ENCODE measurements around the gene ARL15. TPM values are rescaled to one million over a fixed set of nuclear protein-coding genes. Genes with fewer than 3 reads are reported as not detected.

The ARL15 gene
- total RNA-seq, 4 donors from 2014 or later, result 8.5 to 19.1 (median 12.0) TPM

DNA sequence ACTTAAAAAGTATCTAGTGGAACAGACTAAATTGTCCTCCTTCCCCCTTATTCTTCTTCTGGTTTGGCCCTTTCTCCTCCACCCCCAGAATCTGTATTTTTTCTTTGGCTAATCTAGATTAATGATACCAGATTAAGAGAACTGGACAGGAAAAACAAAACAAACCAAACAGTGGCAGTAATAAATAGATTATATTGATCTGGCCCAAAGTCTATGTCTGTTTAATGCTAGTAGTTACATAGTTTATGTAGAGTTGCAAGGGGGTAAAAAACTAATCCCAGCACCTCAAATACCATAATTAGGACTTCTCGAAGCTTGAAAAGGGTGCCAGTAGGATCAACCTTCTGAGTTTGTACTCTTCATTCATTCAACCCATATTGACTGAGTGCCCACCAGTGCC, 104.5 kb downstream of the ARL15 start:
- Histone ChIP-seq H3K9me3 (no peaks in the 10 kb centered on the region), H3K4me3 (no peak overlapping the region), H3K36me3 (no peaks in the 10 kb centered on the region), H3K27ac (no peak overlapping the region), H3K27me3 (no peaks in the 10 kb centered on the region), H3K4me1 (no peaks in the 10 kb centered on the region)
- DNase-seq, result no peak
- intact Hi-C loops (cut with DNase I), result no loop called here
- no peak for TF ChIP-seq POLR2A (IDR thresholded peaks at IDR 0.05)
- TF ChIP-seq, protein P1, sequence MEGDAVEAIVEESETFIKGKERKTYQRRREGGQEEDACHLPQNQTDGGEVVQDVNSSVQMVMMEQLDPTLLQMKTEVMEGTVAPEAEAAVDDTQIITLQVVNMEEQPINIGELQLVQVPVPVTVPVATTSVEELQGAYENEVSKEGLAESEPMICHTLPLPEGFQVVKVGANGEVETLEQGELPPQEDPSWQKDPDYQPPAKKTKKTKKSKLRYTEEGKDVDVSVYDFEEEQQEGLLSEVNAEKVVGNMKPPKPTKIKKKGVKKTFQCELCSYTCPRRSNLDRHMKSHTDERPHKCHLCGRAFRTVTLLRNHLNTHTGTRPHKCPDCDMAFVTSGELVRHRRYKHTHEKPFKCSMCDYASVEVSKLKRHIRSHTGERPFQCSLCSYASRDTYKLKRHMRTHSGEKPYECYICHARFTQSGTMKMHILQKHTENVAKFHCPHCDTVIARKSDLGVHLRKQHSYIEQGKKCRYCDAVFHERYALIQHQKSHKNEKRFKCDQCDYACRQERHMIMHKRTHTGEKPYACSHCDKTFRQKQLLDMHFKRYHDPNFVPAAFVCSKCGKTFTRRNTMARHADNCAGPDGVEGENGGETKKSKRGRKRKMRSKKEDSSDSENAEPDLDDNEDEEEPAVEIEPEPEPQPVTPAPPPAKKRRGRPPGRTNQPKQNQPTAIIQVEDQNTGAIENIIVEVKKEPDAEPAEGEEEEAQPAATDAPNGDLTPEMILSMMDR (IDR thresholded peaks at IDR 0.05), result no peak
- 82 to 100% methylated on average over 1 of the region's 1 CpG for WGBS, 2 donors

DNA sequence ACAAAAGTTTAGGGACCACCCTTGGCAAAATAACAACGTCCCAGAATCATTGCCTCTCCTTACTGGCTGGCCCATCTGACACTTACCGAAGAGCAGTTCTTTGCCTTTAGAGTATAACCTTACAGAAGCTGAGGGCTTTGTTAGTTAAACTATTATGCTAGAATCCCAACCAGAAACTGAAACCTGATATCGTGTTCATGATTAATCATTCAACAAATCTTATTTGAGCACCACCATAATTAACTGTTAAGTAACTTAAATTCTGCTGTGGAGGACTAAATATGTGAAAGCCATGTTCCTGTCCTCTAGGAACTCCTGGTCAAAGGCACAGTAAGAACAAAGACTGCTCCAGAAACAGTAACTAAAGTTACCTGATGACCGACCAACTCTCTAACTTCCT, 104.9 kb downstream of the ARL15 start:
- no peak for DNase-seq
- Histone ChIP-seq H3K27ac (no peak overlapping the region), H3K36me3 (no peaks in the 10 kb centered on the region), H3K27me3 (no peaks in the 10 kb centered on the region), H3K4me1 (no peaks in the 10 kb centered on the region), H3K4me3 (no peak overlapping the region), H3K9me3 (no peaks in the 10 kb centered on the region)
- intact Hi-C loops (cut with DNase I), result no loop called here
- TF ChIP-seq, protein P1 (IDR thresholded peaks at IDR 0.05), result no peak
- TF ChIP-seq POLR2A (IDR thresholded peaks at IDR 0.05), result no peak
- WGBS, 2 donors, result 66 to 82% methylated on average over 4 of the region's 4 CpGs

DNA sequence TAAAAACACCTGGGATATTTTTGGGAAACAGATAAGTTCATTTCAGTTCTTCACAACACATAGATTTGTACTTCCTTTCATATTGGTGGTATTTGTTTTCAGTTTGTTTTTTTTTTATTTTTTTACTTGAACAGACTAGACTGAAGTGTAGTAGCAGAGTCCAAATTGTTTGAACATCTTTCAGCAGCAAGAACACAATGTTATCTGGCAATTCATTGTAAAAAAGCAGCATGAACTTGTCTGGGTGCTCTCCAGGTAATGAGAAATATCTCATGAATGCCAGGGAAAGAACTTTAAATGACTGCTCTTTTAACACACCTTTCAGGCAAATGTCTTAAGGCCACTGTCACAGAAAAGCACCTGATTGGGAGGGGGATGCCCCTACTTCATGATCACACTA, 113.4 kb downstream of the ARL15 start:
- TF ChIP-seq, protein P1 (IDR thresholded peaks at IDR 0.05), result no peak
- no peak for TF ChIP-seq POLR2A (IDR thresholded peaks at IDR 0.05)
- H3K27ac ChIP-seq, result no peak overlapping the region
- H3K9me3 ChIP-seq, result no peaks in the 10 kb centered on the region
- intact Hi-C loops (cut with DNase I), result no loop called here
- H3K36me3 ChIP-seq, result no peaks in the 10 kb centered on the region
- no peak for DNase-seq
- H3K27me3 ChIP-seq, result no peaks in the 10 kb centered on the region
- H3K4me1 ChIP-seq, result peaks cover 0 to 3% (median 0%) of the 10 kb centered on the region in 3 donors
- H3K4me3 ChIP-seq, result no peak overlapping the region

GRCh38 chr5:54195701-54196100, 114.7 kb downstream of the ARL15 start:
- Histone ChIP-seq H3K27me3 (no peaks in the 10 kb centered on the region), H3K4me3 (no peak overlapping the region), H3K9me3 (no peaks in the 10 kb centered on the region), H3K36me3 (no peaks in the 10 kb centered on the region), H3K4me1 (peaks cover 0 to 3% (median 0%) of the 10 kb centered on the region in 3 donors), H3K27ac (no peak overlapping the region)
- intact Hi-C loops (cut with DNase I), result no loop called here
- TF ChIP-seq, protein P1 (IDR thresholded peaks at IDR 0.05), result no peak
- TF ChIP-seq POLR2A (IDR thresholded peaks at IDR 0.05), result no peak
- no peak for DNase-seq

DNA sequence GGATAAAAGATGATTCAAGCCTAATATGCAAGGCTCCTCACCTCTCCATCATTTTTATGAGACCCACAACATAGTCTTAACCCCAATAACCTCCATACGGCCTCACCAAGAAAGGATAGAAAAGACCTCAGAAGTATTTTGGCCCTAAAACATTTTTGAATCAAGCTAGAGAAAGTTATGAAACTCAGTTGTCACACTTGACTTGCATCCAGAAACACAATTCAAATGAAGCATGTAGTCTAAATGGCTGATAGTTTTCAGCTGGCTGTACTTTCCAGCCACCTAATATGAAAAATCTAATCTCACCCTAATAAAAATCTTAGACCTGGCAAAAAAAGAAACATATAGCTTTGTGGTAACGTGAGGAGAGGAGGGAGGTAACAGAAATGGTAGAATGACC, 116.1 kb downstream of the ARL15 start:
- TF ChIP-seq POLR2A (IDR thresholded peaks at IDR 0.05), result no peak
- TF ChIP-seq, protein P1 (IDR thresholded peaks at IDR 0.05), result no peak
- Histone ChIP-seq H3K27me3 (no peaks in the 10 kb centered on the region), H3K27ac (no peak overlapping the region), H3K36me3 (no peaks in the 10 kb centered on the region), H3K9me3 (no peaks in the 10 kb centered on the region), H3K4me1 (peaks cover 0 to 3% (median 0%) of the 10 kb centered on the region in 3 donors), H3K4me3 (no peak overlapping the region)
- 43 to 62% methylated on average over 2 of the region's 2 CpGs for WGBS, 2 donors
- no peak for DNase-seq
- intact Hi-C loops (cut with DNase I), result no loop called here

All from esophagus squamous epithelium (tissue), 5 donors.